GM12878 (cell line): ENCODE results near the gene CHKA.

ENCODE experiments used
- CTCF ChIP-seq, 3 experiments: IDR thresholded peaks in 2 of 3; conservative IDR thresholded peaks in 1 of 3; 2 replicates each; pipeline ENCODE4 v1.5.1; 2011; ENCODE audit warnings: low read depth in 3 of 3, low read length in 3 of 3, mild to moderate bottlenecking in 3 of 3, control low read depth in 2 of 3, moderate library complexity in 2 of 3, inconsistent platforms in 1 of 3, mixed read lengths in 1 of 3; ENCODE audit not compliant: control insufficient read depth in 2 of 3, insufficient read depth in 1 of 3; ENCODE audit errors: extremely low read depth in 1 of 3
- MTA2 ChIP-seq: fragments of 450-650 bp; IDR thresholded peaks from 2 replicates; pipeline ENCODE4 v1.6.1; 2016; ENCODE audit warnings: low read depth, mild to moderate bottlenecking, moderate library complexity
- ZNF274 ChIP-seq: IDR thresholded peaks from one replicate; pipeline ENCODE4 v1.8.0; 2011; ENCODE audit not compliant: insufficient read length, insufficient read depth
- TF ChIP-seq, protein P1 (sequence below): fragments of 150-350 bp; IDR thresholded peaks from 2 replicates; pipeline ENCODE4 v1.6.1; 2016; ENCODE audit warnings: low read depth, low read length

DNA sequence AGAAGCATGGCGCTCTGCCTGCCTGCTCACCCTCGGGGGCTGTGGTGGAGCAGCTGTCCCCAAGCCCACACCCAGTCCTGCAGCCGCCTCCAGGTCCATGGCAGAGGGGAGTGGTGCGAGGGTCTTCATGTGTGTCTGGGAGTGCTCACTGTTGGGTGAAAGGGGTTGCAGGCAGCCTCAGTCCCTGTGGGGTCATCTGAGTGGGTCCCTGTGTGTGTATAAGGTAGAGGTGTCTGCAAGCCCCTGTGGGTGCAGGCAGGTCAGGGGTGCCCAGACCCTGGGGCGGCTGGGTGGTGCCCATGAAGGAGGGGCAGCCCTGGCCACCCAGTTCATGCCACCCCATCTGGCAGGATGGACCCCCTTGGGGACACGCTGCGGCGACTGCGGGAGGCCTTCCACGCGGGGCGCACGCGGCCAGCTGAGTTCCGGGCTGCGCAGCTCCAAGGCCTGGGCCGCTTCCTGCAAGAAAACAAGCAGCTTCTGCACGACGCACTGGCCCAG lies 106.2 kb downstream of the CHKA start:
- TF ChIP-seq, protein P1, sequence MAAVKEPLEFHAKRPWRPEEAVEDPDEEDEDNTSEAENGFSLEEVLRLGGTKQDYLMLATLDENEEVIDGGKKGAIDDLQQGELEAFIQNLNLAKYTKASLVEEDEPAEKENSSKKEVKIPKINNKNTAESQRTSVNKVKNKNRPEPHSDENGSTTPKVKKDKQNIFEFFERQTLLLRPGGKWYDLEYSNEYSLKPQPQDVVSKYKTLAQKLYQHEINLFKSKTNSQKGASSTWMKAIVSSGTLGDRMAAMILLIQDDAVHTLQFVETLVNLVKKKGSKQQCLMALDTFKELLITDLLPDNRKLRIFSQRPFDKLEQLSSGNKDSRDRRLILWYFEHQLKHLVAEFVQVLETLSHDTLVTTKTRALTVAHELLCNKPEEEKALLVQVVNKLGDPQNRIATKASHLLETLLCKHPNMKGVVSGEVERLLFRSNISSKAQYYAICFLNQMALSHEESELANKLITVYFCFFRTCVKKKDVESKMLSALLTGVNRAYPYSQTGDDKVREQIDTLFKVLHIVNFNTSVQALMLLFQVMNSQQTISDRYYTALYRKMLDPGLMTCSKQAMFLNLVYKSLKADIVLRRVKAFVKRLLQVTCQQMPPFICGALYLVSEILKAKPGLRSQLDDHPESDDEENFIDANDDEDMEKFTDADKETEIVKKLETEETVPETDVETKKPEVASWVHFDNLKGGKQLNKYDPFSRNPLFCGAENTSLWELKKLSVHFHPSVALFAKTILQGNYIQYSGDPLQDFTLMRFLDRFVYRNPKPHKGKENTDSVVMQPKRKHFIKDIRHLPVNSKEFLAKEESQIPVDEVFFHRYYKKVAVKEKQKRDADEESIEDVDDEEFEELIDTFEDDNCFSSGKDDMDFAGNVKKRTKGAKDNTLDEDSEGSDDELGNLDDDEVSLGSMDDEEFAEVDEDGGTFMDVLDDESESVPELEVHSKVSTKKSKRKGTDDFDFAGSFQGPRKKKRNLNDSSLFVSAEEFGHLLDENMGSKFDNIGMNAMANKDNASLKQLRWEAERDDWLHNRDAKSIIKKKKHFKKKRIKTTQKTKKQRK, result no peak
- TF ChIP-seq MTA2 (no peak), CTCF (IDR thresholded peaks at IDR 0.05 in 2 of 3, conservative IDR thresholded peaks at IDR 0.05 in 1 of 3; ENCODE audit: control insufficient read depth in 2 of 3, extremely low read depth in 1 of 3, insufficient read depth in 1 of 3, low read depth in 3 of 3, low read length in 3 of 3) (no peak), ZNF274 (no peak)
